ENCODE data around the gene MAP4K1.
"Not testable (repeated sequence)": the region's sequence is repeated elsewhere in the genome, so short reads cannot be mapped to it uniquely, and the experiment has no call there.

Gene MAP4K1

DNA sequence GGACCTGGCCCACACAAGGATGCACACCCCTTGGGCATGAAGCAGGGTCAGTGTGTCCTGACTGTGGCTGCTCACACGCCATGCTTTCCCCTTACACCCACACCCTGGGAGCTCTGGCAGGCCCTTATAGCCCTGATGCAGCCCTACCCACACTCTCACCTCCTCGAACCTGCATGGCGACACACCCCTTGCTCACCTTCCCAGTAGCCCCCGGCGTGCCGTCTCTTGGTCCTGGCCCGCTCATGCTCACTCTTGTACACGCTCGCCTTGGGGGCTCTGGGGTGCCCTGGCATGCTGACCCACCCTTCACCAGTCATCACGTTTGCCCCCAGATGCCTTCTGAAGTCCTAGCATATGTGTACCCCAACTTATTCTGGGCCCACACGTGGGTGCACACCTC is 56.1 kb downstream of the MAP4K1 start:
- H3K4me1 ChIP-seq (ENCODE audit: low read length), result 0 out of 2 replicates have a peak, but pooled peaks cover 8% of the 10 kb centered on the region
- H3K9me2 ChIP-seq (replicated peaks; ENCODE audit: insufficient read depth, low read length), result no peaks in the 10 kb centered on the region
- H3K4me3 ChIP-seq (ENCODE audit: low read length), result no peak overlapping the region
- H3K9me3 ChIP-seq (replicated peaks; ENCODE audit: insufficient read depth, low read length), result no peaks in the 10 kb centered on the region
- H3K4me2 ChIP-seq (ENCODE audit: low read depth, low read length), result no peak overlapping the region
- H3K27ac ChIP-seq (ENCODE audit: low read length), result no peak overlapping the region
- TF ChIP-seq, protein P1, sequence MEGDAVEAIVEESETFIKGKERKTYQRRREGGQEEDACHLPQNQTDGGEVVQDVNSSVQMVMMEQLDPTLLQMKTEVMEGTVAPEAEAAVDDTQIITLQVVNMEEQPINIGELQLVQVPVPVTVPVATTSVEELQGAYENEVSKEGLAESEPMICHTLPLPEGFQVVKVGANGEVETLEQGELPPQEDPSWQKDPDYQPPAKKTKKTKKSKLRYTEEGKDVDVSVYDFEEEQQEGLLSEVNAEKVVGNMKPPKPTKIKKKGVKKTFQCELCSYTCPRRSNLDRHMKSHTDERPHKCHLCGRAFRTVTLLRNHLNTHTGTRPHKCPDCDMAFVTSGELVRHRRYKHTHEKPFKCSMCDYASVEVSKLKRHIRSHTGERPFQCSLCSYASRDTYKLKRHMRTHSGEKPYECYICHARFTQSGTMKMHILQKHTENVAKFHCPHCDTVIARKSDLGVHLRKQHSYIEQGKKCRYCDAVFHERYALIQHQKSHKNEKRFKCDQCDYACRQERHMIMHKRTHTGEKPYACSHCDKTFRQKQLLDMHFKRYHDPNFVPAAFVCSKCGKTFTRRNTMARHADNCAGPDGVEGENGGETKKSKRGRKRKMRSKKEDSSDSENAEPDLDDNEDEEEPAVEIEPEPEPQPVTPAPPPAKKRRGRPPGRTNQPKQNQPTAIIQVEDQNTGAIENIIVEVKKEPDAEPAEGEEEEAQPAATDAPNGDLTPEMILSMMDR (IDR thresholded peaks at IDR 0.05; ENCODE audit: low read length), result no peak
- TF ChIP-seq EZH2phosphoT487 (IDR thresholded peaks at IDR 0.05; ENCODE audit: low read length) (no peak), EZH2 (optimal IDR thresholded peaks at IDR 0.05; ENCODE audit: low read depth, low read length) (no peak)
- H4K20me1 ChIP-seq (ENCODE audit: insufficient read depth, low read length), result no peaks in the 10 kb centered on the region
- H3K36me3 ChIP-seq (replicated peaks; ENCODE audit: insufficient read depth, low read length), result no peaks in the 10 kb centered on the region
- H2AFZ ChIP-seq (ENCODE audit: low read length), result no peak overlapping the region
- no peak for DNase-seq
- H3K9ac ChIP-seq (ENCODE audit: low read length), result no peak overlapping the region
- peaks cover 12% of the 10 kb centered on the region for H3K27me3 ChIP-seq (replicated peaks; ENCODE audit: insufficient read depth, low read length)
- H3K79me2 ChIP-seq (ENCODE audit: low read length), result no peaks in the 10 kb centered on the region
- H3F3A ChIP-seq (ENCODE audit: insufficient read depth, low read length), result 0 out of 2 replicates have a peak, but pooled peaks cover 5% of the 10 kb centered on the region

DNA sequence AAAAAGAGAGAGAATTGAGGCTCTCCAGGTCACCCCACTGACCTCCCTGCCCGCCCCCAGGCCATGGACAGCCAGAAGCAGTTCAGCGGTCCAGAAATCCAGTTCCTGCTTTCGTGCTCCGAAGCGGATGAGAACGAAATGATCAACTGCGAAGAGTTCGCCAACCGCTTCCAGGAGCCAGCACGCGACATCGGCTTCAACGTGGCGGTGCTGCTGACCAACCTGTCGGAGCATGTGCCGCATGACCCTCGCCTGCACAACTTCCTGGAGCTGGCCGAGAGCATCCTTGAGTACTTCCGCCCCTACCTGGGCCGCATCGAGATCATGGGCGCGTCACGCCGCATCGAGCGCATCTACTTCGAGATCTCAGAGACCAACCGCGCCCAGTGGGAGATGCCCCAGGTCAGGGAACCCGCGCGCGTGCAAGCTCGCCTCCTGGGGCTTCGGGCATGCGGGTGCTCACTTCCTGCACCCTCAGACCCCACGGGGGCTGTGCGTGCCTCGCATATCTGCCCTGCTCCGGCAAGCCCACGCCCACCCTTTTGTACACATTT is 56.6 kb downstream of the MAP4K1 start:
- Histone ChIP-seq H3K4me3 (ENCODE audit: low read length) (no peak overlapping the region), H3K9me3 (replicated peaks; ENCODE audit: insufficient read depth, low read length) (no peaks in the 10 kb centered on the region), H3K4me1 (ENCODE audit: low read length) (0 out of 2 replicates have a peak, but pooled peaks cover 8% of the 10 kb centered on the region), H3K4me2 (ENCODE audit: low read depth, low read length) (no peak overlapping the region), H4K20me1 (ENCODE audit: insufficient read depth, low read length) (no peaks in the 10 kb centered on the region), H3K27ac (ENCODE audit: low read length) (no peak overlapping the region), H3K9me2 (replicated peaks; ENCODE audit: insufficient read depth, low read length) (no peaks in the 10 kb centered on the region), H3K9ac (ENCODE audit: low read length) (no peak overlapping the region), H2AFZ (ENCODE audit: low read length) (no peak overlapping the region), H3K36me3 (replicated peaks; ENCODE audit: insufficient read depth, low read length) (no peaks in the 10 kb centered on the region), H3F3A (ENCODE audit: insufficient read depth, low read length) (0 out of 2 replicates have a peak, but pooled peaks cover 5% of the 10 kb centered on the region), H3K27me3 (replicated peaks; ENCODE audit: insufficient read depth, low read length) (peaks cover 9% of the 10 kb centered on the region; the same call in 1 of the 2 replicates), H3K79me2 (ENCODE audit: low read length) (no peaks in the 10 kb centered on the region)
- no peak for DNase-seq
- TF ChIP-seq, protein P1 (IDR thresholded peaks at IDR 0.05; ENCODE audit: low read length), result no peak
- TF ChIP-seq EZH2phosphoT487 (IDR thresholded peaks at IDR 0.05; ENCODE audit: low read length), result no peak
- TF ChIP-seq EZH2 (optimal IDR thresholded peaks at IDR 0.05; ENCODE audit: low read depth, low read length), result no peak

DNA sequence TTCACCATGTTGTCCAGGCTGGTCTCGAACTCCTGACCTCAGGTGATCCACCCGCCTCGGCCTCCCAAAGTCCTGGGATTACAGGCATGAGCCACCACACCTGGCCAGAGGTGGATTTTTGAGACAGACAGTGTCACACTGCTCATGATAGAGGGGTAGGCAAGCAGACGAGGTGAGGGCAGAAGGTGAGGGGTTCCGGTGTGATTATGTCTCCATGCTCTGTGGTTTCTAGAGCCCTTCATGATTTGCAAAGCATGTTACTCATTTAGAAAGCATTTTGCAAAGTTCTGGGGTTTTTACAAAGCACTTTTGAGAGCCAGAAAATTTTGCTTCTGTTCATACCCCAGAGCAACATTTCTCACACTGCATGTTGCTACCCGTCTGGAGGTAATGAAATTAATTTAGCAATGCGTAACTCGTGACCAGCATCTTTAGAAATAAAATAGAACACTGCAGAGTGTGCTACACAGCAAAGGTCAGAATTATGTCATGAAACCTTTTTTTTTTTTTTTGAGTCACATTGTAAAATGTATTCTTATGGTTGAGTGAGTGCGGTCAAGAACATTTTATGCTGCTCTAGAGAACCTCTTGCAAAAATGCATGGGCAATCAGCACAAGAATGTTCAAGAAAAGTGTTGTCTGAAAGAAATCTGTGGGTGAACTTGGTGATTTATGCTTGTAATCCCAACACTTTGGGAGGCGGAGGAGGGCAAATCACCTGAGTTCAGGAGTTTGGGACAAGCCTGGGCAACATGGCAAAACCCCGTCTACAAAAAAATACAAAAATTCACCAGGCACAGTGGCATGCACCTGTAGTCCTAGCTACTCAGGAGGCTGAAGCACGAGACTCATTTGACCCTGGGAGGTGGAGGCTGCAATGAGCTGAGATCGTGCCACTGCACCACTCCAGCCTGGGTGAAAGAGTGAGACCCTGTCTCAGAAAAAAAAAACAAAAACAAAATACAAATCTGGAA is 58.0 kb downstream of the MAP4K1 start:
- Histone ChIP-seq H3K9ac (ENCODE audit: low read length) (no peak overlapping the region), H3K27ac (ENCODE audit: low read length) (no peak overlapping the region; the same call in 1 of the 2 replicates), H3K36me3 (replicated peaks; ENCODE audit: insufficient read depth, low read length) (no peaks in the 10 kb centered on the region), H4K20me1 (ENCODE audit: insufficient read depth, low read length) (no peaks in the 10 kb centered on the region), H3F3A (ENCODE audit: insufficient read depth, low read length) (0 out of 2 replicates have a peak, but pooled peaks cover 5% of the 10 kb centered on the region), H2AFZ (ENCODE audit: low read length) (no peak overlapping the region), H3K27me3 (replicated peaks; ENCODE audit: insufficient read depth, low read length) (0 out of 2 replicates have a peak, but pooled peaks cover 4% of the 10 kb centered on the region), H3K4me2 (ENCODE audit: low read depth, low read length) (no peak overlapping the region; the same call in 1 of the 2 replicates), H3K4me3 (ENCODE audit: low read length) (no peak overlapping the region), H3K4me1 (ENCODE audit: low read length) (0 out of 2 replicates have a peak, but pooled peaks cover 8% of the 10 kb centered on the region), H3K9me3 (replicated peaks; ENCODE audit: insufficient read depth, low read length) (no peaks in the 10 kb centered on the region), H3K9me2 (replicated peaks; ENCODE audit: insufficient read depth, low read length) (no peaks in the 10 kb centered on the region), H3K79me2 (ENCODE audit: low read length) (no peaks in the 10 kb centered on the region)
- TF ChIP-seq, protein P1 (IDR thresholded peaks at IDR 0.05; ENCODE audit: low read length), result no peak
- TF ChIP-seq EZH2 (optimal IDR thresholded peaks at IDR 0.05; ENCODE audit: low read depth, low read length), result no peak
- TF ChIP-seq EZH2phosphoT487 (IDR thresholded peaks at IDR 0.05; ENCODE audit: low read length), result no peak
- peak; percentile 49 for DNase-seq

DNA sequence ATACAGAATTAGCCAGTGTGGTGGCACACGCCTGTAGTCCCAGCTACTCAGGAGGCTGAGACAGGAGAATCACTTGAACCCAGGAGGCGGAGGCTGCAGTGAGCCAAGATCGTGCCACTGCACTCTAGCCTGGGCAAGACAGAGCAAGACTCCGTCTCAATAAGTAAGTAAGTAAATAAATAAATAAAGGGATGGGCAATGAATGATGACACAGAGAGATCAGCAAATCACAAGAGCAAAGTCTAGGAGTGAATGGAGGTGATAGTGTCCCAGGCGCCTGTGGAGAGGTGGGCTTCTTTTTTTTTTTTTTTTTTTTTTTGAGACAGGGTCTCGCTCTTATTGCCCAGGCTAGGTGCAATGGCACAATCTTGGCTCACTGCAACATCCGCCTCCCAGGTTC is 58.8 kb downstream of the MAP4K1 start:
- not testable (repeated sequence) for H3K4me3 ChIP-seq (ENCODE audit: low read length); H3K9me2 ChIP-seq (replicated peaks; ENCODE audit: insufficient read depth, low read length); H3F3A ChIP-seq (ENCODE audit: insufficient read depth, low read length); H3K27ac ChIP-seq (ENCODE audit: low read length); H2AFZ ChIP-seq (ENCODE audit: low read length); H3K9ac ChIP-seq (ENCODE audit: low read length); H3K4me2 ChIP-seq (ENCODE audit: low read depth, low read length); H3K27me3 ChIP-seq (replicated peaks; ENCODE audit: insufficient read depth, low read length); H3K9me3 ChIP-seq (replicated peaks; ENCODE audit: insufficient read depth, low read length); H3K79me2 ChIP-seq (ENCODE audit: low read length); H4K20me1 ChIP-seq (ENCODE audit: insufficient read depth, low read length); H3K36me3 ChIP-seq (replicated peaks; ENCODE audit: insufficient read depth, low read length); H3K4me1 ChIP-seq (ENCODE audit: low read length); DNase-seq

Measured in MM.1S (cell line).